Measurements from ENCODE around the gene ADCY4.

Gene ADCY4

GRCh38 chr14:24290746-24291145, 44.1 kb downstream of the ADCY4 start:
- DNase-seq (ENCODE audit: low spot score): no peak
- TF ChIP-seq CTCF (IDR thresholded peaks at IDR 0.05; ENCODE audit: poor library complexity, severe bottlenecking): no peak
- peaks cover 68% of the 10 kb centered on the region for H3K36me3 ChIP-seq (ENCODE audit: low read depth)
- no peak overlapping the region for H3K27ac ChIP-seq (ENCODE audit: poor library complexity, severe bottlenecking)
- ATAC-seq (ENCODE audit: low read depth): no peak
- H3K27me3 ChIP-seq (ENCODE audit: insufficient read depth, poor library complexity, severe bottlenecking): no peaks in the 10 kb centered on the region
- no peaks in the 10 kb centered on the region for H3K9me3 ChIP-seq (ENCODE audit: severe bottlenecking)
- peaks cover 3% of the 10 kb centered on the region for H3K4me1 ChIP-seq (ENCODE audit: insufficient read depth, poor library complexity, severe bottlenecking)
- H3K4me3 ChIP-seq (ENCODE audit: severe bottlenecking): no peak overlapping the region

DNA sequence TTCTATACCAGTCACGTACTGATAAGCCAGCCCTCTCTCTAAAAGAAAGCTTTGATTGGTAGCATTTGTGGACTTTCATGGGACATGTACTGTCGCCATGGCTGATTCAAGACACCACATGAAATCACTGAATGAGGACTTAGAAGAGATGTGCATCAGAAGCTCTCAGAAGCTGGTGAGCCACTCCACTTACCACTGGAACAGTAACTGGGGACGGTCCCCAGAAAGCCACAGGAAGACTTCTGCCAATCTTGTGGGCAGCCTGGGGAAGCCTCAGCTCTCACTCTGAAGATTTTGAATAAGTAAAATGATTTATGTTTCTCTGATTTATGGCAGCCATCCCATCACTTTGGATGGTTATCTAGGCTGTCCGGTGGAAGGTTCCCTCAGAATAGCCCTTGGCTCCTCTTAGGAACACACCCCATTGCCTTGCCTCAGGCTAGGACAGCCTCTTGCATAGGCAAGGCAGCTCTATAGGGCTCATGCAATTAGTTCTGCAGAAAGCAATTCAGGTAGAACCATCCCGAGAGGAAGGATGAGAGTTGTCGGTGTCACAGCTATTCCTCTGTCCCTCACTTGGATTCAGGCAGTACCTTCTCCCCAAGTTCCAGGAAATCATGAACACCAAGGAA, 45.1 kb downstream of the ADCY4 start:
- Histone ChIP-seq H3K27ac (ENCODE audit: poor library complexity, severe bottlenecking) (no peak overlapping the region), H3K4me1 (ENCODE audit: insufficient read depth, poor library complexity, severe bottlenecking) (peaks cover 6% of the 10 kb centered on the region), H3K9me3 (ENCODE audit: severe bottlenecking) (no peaks in the 10 kb centered on the region), H3K4me3 (ENCODE audit: severe bottlenecking) (no peak overlapping the region), H3K27me3 (ENCODE audit: insufficient read depth, poor library complexity, severe bottlenecking) (no peaks in the 10 kb centered on the region), H3K36me3 (ENCODE audit: low read depth) (peaks cover 58% of the 10 kb centered on the region)
- DNase-seq (ENCODE audit: low spot score): no peak
- no peak for ATAC-seq (ENCODE audit: low read depth)
- TF ChIP-seq CTCF (IDR thresholded peaks at IDR 0.05; ENCODE audit: poor library complexity, severe bottlenecking): no peak

DNA sequence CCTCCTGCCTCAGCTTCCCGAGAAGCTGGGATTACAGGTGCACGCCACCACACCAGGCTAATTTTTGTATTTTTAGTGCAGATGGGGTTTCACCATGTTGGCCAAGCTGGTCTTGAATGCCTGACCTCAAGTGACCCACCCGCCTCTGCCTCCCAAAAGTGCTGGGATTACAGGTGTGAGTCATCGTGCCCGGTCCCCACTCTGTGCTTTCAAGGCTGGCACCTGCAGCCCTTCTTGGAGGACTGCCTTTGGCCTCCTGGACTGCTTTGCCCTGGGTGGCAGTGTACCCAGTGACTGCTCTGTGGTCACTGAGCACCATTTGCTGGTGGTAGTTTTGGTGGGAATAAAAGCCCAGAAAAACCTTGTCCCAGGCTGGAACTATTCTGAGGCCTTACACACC, 47.9 kb downstream of the ADCY4 start:
- H3K9me3 ChIP-seq (ENCODE audit: severe bottlenecking): no peaks in the 10 kb centered on the region
- ATAC-seq (ENCODE audit: low read depth) (no peak), DNase-seq (ENCODE audit: low spot score) (peak; percentile 56)
- H3K27ac ChIP-seq (ENCODE audit: poor library complexity, severe bottlenecking): no peak overlapping the region
- no peaks in the 10 kb centered on the region for H3K27me3 ChIP-seq (ENCODE audit: insufficient read depth, poor library complexity, severe bottlenecking)
- H3K4me1 ChIP-seq (ENCODE audit: insufficient read depth, poor library complexity, severe bottlenecking): peaks cover 13% of the 10 kb centered on the region
- no peak overlapping the region for H3K4me3 ChIP-seq (ENCODE audit: severe bottlenecking)
- peaks cover 30% of the 10 kb centered on the region for H3K36me3 ChIP-seq (ENCODE audit: low read depth)
- TF ChIP-seq CTCF (IDR thresholded peaks at IDR 0.05; ENCODE audit: poor library complexity, severe bottlenecking): no peak

DNA sequence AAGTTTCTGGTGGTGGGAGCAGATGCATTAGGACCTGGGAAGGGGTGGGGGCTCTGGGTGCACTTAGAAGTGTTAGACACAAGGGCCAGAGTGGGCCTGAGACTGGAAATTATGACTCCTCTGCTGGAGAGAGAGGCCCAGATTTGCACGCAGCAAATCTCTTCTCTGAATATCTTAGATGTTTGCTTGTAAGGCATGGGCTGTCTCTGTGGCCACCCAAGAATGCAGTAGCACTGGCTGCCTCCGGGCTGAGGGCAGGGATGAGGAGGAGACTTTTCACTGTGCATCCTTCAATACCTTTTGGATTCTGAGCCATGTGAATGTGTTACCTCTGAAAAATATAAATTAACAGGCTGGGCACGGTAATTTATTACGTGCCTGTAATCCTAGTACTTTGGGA, 49.5 kb downstream of the ADCY4 start:
- Histone ChIP-seq H3K27me3 (ENCODE audit: insufficient read depth, poor library complexity, severe bottlenecking) (no peaks in the 10 kb centered on the region), H3K27ac (ENCODE audit: poor library complexity, severe bottlenecking) (peak overlapping the region; percentile 1), H3K4me3 (ENCODE audit: severe bottlenecking) (no peak overlapping the region), H3K36me3 (ENCODE audit: low read depth) (peaks cover 14% of the 10 kb centered on the region), H3K4me1 (ENCODE audit: insufficient read depth, poor library complexity, severe bottlenecking) (peaks cover 13% of the 10 kb centered on the region), H3K9me3 (ENCODE audit: severe bottlenecking) (no peaks in the 10 kb centered on the region)
- no peak for TF ChIP-seq CTCF (IDR thresholded peaks at IDR 0.05; ENCODE audit: poor library complexity, severe bottlenecking)
- ATAC-seq (ENCODE audit: low read depth) (0 out of 3 replicates have a peak, but pooled peaks have one; percentile 14), DNase-seq (ENCODE audit: low spot score) (peak; percentile 34)

- peak overlapping the region; percentile 1 for H3K27ac ChIP-seq (ENCODE audit: poor library complexity, severe bottlenecking)
- peaks cover 6% of the 10 kb centered on the region for H3K36me3 ChIP-seq (ENCODE audit: low read depth)
- peaks cover 13% of the 10 kb centered on the region for H3K4me1 ChIP-seq (ENCODE audit: insufficient read depth, poor library complexity, severe bottlenecking)
- no peaks in the 10 kb centered on the region for H3K9me3 ChIP-seq (ENCODE audit: severe bottlenecking)
- ATAC-seq (ENCODE audit: low read depth) (no peak; the same call in 2 of the 3 replicates), DNase-seq (ENCODE audit: low spot score) (peak; percentile 50)
- TF ChIP-seq CTCF (IDR thresholded peaks at IDR 0.05; ENCODE audit: poor library complexity, severe bottlenecking): no peak
- H3K27me3 ChIP-seq (ENCODE audit: insufficient read depth, poor library complexity, severe bottlenecking): no peaks in the 10 kb centered on the region
- H3K4me3 ChIP-seq (ENCODE audit: severe bottlenecking): no peak overlapping the region
These were observed 50.3 kb downstream of the ADCY4 start for GRCh38 chr14:24284501-24285035.
